Fibroblast of pulmonary artery (primary cell): ENCODE results near the gene RSBN1L.
A peak's percentile ranks its signal among the peaks of the same experiment; 100 is the strongest.

Source experiments
- DNase-seq: peaks from one replicate; pipeline ENCODE4 v3.0.0-alpha.2; 2010; ENCODE audit warnings: low read depth
- H3K4me3 ChIP-seq: replicated peaks from 2 replicates; pipeline ENCODE4 v1.5.1; 2011; ENCODE audit warnings: low read depth, mild to moderate bottlenecking, control low read depth, low read length, moderate library complexity
- TF ChIP-seq, protein P1 (sequence below): IDR thresholded peaks from 2 replicates; pipeline ENCODE4 v1.5.1; 2011; ENCODE audit warnings: mild to moderate bottlenecking, control low read depth, low read length, inconsistent platforms; ENCODE audit errors: missing control alignments

RSBN1L gene

DNA sequence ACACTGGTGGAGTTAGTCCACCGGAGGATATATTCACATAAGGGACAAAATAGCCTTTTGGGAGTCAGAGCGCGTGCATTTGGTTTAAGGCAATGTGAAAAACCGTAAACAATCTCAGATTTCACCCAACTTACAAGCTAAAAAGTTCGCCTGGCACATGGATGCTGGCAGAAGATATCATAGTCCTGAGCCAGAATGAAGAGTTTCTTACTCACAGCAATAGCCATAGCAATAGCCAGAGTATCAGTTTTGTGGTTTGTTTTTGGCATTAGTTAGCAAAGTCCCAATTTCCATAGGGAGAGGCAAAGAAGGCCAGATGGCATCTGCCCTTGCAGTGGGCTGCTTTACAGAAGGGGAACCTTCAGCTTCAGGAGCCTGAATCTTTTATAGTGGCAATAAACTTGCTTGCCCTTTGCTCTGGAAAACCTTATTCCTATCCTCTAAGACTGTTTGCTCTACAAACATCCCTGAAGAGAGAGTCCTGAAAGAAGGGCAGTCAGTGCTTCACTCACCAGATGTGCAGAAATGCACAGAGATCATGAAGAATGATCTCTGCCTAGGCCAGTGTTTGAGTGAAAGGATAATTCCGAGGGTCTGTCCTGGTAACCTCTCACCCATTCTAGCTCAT is 28.7 kb upstream of the RSBN1L start:
- no peak overlapping the region for H3K4me3 ChIP-seq
- no peak for DNase-seq
- TF ChIP-seq, protein P1, sequence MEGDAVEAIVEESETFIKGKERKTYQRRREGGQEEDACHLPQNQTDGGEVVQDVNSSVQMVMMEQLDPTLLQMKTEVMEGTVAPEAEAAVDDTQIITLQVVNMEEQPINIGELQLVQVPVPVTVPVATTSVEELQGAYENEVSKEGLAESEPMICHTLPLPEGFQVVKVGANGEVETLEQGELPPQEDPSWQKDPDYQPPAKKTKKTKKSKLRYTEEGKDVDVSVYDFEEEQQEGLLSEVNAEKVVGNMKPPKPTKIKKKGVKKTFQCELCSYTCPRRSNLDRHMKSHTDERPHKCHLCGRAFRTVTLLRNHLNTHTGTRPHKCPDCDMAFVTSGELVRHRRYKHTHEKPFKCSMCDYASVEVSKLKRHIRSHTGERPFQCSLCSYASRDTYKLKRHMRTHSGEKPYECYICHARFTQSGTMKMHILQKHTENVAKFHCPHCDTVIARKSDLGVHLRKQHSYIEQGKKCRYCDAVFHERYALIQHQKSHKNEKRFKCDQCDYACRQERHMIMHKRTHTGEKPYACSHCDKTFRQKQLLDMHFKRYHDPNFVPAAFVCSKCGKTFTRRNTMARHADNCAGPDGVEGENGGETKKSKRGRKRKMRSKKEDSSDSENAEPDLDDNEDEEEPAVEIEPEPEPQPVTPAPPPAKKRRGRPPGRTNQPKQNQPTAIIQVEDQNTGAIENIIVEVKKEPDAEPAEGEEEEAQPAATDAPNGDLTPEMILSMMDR, result no peak

DNA sequence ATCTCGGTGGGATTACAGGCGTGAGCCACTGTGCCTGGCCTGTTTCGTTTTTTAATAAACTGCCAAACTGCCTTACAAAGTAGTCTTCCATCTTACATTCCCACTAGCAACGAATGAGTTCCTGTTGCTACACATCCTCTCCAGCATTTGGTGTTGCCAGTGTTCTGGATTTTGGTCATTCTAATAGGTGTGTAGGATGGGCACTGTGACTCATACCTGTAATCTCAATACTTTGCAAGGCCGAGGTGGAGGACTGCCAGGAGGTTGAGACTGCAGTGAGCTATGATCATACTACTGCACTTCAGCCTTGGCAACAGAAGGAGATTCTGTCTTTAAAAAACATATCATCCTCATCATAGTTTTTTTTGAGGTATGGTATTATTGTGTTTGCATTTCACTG is 21.4 kb upstream of the RSBN1L start:
- peak; percentile 70 for DNase-seq
- TF ChIP-seq, protein P1, result no peak
- H3K4me3 ChIP-seq, result no peak overlapping the region

DNA sequence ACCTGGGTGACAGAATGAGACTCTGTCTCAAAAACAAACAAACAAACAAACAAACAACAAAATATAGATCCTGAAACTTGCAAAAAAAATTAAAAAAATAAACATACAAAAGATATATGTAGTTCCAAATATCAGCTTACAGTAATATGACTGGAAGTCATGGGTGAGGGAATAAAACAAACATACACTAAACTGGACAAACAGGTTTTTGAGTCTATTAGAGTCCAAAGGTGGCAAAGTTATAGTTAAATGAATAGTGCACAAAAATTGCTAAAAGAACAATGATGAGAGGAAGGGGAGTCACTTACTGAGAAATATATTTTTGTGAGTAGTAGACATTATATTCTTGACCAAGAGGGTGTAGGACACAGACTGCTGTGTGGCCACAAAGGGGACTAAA is 16.7 kb upstream of the RSBN1L start:
- DNase-seq, result no peak
- H3K4me3 ChIP-seq, result no peak overlapping the region
- TF ChIP-seq, protein P1, result no peak

DNA sequence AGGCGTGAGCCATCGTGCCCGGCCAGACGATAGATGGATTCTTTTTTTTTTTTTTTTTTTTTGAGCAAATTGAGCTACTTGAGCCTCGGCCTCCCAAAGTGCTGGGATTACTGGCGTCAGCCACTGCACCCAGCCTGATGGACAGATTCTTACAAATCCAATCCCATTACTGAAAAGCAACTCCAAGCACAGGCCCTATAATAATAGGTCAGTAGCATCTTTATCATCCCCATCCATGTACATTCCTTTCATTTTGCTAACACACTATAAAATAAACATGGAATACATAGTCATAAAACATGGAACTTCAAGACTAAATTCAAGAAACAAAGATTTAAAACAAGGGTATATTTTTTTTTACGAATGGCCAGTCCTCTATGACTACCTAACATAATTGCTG is 16.0 kb upstream of the RSBN1L start:
- H3K4me3 ChIP-seq, result no peak overlapping the region
- no peak for DNase-seq
- TF ChIP-seq, protein P1, result no peak

DNA sequence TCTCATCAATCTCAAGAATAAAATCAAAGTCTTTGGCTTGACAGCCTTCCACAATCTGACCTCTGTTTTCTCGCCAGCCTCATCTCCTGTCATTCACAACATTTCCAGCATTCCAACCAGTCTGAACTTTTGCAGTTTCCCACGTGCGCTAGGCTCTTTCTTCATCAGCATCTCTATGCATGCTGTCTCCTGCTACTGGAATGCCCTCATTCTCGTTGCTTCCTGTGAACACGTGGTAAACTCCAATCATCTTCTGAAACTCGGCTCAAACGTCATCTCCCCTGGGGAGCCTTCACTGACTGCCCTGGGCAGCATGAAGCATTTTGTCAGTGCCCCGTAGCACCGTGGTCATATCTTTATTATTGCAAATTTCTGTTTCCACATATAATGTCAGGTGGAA is 12.2 kb upstream of the RSBN1L start:
- peak; percentile 89 for DNase-seq
- no peak overlapping the region for H3K4me3 ChIP-seq
- TF ChIP-seq, protein P1, result no peak

DNA sequence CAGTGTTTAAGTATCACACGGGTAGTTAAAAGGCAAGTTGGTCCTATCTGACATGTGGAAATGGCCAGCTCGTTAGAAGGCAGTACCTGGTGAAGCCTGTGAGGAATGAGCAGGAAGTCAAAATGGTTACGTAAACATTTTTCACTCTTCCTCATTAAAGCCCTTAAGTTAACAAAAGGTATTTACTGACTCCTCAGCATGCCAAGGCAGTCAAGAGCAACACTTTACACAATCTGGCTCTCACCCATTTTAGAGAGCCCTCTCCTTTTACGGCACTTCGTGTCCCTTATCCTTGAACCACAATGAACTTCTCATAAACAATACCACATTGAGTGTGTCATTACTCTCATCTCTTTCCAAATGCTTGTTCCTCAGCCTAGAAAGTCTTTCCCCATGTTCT is 11.0 kb upstream of the RSBN1L start:
- no peak for DNase-seq
- no peak overlapping the region for H3K4me3 ChIP-seq
- TF ChIP-seq, protein P1, result no peak

DNA sequence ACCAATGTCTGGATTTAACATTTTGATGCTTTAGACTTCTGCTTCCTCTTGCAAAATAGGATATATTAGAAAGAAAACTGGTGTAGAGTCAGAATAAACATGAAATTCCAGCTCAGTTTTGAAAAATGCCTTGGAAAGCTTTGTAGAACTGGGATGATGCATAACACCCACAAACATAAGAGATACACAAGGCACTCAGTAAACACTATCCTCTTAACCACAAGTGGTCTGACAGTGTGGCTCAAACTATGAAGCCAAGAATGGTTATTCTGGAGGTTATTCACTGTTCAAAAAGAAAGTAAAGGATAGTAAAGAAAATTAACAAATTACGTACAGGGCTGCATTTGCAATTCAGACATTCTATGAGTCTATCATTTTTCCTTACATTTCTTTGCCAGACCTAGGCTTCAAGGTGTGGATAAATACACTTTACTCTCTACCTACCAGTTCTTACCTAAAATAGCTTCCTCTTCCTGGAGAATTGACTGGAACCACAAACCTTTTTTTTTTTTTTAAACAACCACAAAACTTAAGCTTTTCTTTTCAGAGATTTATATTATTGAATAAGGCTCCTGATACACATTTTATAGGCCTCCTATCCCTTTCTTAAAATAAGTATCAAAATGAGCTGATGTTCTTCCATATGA is 9.0 kb upstream of the RSBN1L start:
- H3K4me3 ChIP-seq, result no peak overlapping the region
- TF ChIP-seq, protein P1, result no peak
- DNase-seq, result no peak
